NCI-H446 (cell line): Measurements from ENCODE around the gene KLF15.

ENCODE experiments used
- DNase-seq, 2 experiments: peaks; one replicate each; lab custom pipeline; 2025; lab: John Stamatoyannopoulos, UW

KLF15 gene

GRCh38 chr3:126357295-126358037, at the start of gene KLF15:
Gene KLF15 (minus strand): TSS chr3:126357408. CDS start chr3:126352922, 4,486 bp downstream.
- DNase-seq: peak; percentile 33 to 85

- DNase-seq: no peak
These were observed 49.4 kb upstream of the KLF15 start for GRCh38 chr3:126406389-126407296.

- DNase-seq: no peak
These were observed 45.6 kb upstream of the KLF15 start for GRCh38 chr3:126402666-126403302.

- DNase-seq: no peak
These were observed 45.0 kb upstream of the KLF15 start for GRCh38 chr3:126402178-126402577.

GRCh38 chr3:126401611-126402160, 44.5 kb upstream of the KLF15 start:
- no peak for DNase-seq

GRCh38 chr3:126399756-126400155, 42.5 kb upstream of the KLF15 start:
- no peak for DNase-seq

GRCh38 chr3:126399351-126399735, 42.1 kb upstream of the KLF15 start:
- DNase-seq: no peak

DNA sequence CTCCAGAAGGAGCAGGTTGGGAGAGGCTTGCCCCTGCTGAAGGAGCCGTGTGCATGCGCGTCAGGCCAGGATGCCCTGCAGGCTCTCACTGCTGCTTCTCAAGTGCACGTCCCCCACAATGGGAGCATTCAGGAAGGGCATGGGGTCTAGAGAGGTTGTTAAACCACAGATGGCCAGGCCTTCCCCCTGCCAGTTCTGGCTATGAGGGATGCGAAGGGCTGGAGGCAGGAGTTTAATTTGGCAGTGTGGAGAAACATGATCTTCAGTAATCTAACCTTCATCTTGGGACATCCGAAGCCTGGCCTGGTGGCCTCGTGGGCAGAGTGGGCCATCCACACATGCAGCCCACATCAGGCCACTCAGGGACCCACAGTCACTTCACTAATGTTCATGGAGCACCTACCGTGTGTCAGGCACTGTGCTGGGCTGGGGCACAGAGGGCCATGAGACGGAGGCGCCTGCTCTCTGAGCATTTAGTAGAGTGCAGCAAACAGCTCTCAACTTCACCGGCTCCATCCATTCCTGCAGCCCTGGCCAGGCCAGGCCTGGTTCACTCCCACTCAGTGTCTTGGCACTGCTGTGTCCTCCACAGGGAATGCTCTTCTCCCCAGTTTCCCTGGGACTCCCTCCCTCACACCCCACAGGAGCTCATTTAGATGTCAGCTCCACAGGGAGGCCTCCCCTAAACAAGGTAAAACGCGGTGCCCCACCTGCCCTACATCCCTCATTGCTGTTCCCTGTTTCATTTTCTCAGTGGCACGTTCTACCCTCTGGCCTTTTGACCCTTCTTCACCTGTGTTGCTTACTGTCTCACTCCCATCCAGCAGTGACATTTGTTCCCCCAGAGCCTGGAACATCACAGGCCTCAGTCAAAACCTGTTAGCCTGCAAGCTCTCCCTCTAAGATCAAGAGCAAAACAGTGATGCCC, 41.5 kb upstream of the KLF15 start:
- no peak for DNase-seq

DNA sequence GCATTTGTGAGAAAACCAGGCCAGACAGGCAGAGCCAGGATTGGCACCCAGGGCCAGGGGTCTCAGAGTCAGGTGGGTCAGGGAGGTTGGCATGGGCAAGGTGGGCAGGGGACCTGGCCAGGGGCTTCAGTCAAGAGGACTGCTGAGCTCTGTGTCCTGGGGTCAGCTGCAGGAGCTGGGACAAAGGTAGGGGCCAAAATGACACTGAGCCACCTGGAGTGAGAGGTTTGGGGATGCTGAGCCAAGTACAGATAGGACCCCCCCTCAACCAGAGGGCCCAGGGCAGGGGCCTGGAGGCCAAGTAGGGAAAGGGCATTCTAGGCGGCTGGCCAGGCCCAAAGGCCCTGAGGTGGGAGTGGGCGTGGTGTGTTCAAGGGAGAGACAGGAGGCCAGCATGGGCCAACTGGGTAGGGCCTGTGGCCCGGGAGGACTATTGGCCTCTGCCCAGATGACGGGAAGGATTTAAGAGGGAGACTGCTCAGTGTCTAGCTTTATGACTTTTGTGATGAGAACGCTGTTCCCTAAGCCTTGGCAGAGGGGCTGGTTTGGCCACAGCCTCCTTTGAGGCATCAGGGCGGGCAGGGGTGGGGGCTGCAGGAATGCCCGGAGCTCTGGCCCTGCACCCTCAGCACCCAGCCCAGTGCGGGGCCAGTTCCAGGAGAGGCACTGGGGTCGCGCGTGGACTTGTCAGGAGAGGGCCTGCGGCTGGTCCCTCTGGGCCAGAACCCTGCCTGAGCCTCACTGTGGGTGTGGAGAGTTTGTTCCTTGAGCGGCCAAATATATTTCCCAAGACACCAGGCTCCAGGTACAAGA, 40.6 kb upstream of the KLF15 start:
- DNase-seq: no peak

GRCh38 chr3:126396536-126396935, 39.3 kb upstream of the KLF15 start:
- DNase-seq: no peak

- no peak for DNase-seq
These were observed 38.8 kb upstream of the KLF15 start for GRCh38 chr3:126395846-126396513.

- DNase-seq: no peak
These were observed 37.7 kb upstream of the KLF15 start for GRCh38 chr3:126394977-126395321.

- no peak for DNase-seq
These were observed 37.2 kb upstream of the KLF15 start, which contains the start of gene CFAP100 for GRCh38 chr3:126394179-126394976. Gene CFAP100 (plus strand): TSS chr3:126394909. CDS start chr3:126396001, 1,092 bp downstream.

DNA sequence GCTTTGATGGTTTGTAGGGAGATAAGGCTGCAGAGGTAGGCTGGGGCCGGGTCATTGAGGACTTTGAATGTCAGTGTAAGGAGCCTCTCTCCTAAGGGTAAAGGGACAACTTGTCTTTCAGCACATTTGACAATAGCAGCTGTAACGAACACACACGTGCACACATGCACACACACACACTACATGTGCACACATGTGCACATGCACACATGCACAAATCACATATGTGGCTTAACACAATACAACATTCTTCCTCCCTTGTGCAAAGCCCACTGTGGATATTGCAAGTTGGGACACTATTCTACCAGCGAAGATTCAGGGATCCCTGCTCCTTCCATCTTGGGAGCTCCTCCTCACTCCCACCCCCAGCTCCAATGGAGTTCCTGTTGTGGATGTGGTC, 36.4 kb upstream of the KLF15 start:
- DNase-seq: no peak

DNA sequence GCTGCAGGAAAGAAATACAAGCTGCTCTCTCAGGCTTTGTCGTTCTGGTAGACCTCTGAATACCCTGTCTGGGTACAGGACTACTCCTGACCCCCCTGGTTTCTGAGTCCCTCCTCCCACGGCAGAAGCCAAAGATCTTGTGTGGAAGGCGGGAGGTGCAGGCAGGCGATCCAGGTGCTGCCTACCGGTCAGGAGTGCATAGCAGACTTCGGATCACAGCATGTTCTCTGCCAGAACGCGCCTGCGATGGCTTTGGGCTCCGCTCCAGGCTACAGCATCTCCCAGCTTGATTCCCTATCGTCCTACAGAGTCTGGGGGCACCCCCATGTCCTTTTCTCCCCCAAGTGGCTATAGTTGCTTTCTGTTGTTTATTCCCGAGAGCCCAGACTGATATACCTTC, 35.0 kb upstream of the KLF15 start:
- no peak for DNase-seq

- DNase-seq: no peak
These were observed 34.4 kb upstream of the KLF15 start for GRCh38 chr3:126391631-126392030.

GRCh38 chr3:126390751-126391150, 33.5 kb upstream of the KLF15 start:
- DNase-seq: no peak

DNA sequence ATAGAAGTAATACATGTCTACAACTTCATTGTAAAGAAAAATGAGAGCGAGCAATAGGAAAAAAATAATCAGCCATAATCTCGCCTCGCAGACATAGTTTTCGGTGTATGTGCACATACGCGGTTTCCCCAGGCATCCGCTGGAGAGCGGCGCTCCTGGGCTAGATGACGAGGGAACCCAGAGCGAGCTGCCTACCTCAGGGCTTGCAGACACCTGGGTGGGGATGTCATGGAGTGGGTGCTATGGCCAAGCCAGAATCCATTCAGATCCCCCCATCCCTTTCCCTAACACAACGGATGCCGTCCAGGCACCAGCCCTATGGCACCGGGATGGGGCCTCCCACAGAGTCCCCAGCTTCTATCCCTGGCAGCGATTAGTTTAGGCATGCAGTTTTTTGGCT, 33.0 kb upstream of the KLF15 start:
- no peak for DNase-seq

GRCh38 chr3:126389794-126390146, 32.6 kb upstream of the KLF15 start:
- DNase-seq: no peak
